ENCODE results near the gene CCDC51.
"Not testable (repeated sequence)": the region's sequence is repeated elsewhere in the genome, so short reads cannot be mapped to it uniquely, and the experiment has no call there.

CCDC51 gene

DNA sequence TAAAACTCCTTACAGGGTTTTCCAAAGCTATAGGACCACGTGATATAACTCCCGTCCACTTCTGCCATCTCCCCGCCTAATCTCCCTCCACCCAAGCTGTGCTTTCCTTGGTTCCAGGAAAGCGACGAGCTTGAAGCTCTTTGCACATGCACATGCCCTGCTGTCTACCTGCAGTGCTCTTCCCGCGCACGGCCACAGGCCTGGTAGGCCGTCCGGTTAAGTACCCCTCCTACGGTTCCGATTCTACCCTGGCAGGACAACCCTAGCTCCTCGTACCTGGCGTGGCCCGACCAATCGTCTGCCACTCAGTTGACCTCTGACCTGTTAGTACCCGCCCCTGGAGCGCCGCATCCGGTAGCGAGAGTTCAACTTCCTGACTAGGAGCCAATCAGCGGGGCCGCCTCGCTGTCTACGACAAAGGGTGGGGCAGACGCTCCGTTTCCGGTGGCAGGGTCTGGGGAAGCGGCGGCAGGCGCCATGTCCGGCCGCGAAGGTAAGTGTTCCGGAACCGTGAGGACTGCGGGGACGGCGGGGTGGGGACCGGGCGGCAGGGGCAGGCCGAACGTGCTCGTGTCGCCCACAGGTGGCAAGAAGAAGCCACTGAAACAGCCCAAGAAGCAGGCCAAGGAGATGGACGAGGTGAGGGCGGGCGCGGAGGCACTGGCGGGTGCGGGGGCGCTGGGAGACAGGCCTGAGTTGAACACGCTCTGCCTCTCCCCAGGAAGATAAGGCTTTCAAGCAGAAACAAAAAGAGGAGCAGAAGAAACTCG, at the start of gene CCDC51, which contains the start of gene TMA7:
Gene CCDC51, minus strand, starts transcription at position 300 of the 770 bp plus-strand sequence. CDS start 4,991 bp downstream, outside the sequence.
Gene TMA7, plus strand, starts transcription at position 438 of the 770 bp plus-strand sequence. Its CDS starts 40 bp downstream, at position 478.
- peak; percentile 97 for DNase-seq

DNA sequence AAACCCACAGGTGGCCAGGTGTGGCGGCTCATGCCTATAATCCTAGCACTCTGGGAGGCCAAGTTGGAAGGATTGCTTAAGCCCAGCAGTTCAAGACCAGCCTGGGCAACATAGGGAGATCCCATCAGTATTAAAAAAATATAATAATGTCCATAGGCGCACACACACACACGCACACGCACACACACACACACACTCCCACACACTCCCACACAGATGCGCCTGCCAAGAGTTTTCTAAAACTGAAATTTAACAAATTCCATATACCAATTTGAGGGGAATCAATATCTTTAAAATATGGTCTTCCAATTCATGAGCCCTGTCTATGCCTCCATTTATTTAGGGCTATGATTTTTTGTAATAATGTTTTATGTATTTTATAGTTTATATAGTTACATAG, 47.0 kb upstream of the CCDC51 start:
- no peak for DNase-seq

DNA sequence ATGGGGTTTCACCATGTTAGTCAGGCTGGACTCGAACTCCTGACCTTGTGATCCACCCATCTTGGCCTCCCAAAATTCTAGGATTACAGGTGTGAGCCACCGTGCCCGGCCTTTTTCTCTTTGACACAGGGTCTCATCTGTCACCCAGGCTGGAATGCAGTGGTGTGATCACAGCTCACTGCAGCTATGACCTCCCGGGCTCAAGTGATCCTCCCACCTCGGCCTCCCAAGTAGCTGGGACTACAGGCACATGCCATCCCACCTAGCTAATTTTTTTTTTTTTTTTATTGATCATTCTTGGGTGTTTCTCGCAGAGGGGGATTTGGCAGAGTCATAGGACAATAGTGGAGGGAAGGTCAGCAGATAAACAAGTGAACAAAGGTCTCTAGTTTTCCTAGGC, 42.9 kb upstream of the CCDC51 start:
- not testable (repeated sequence) for DNase-seq

DNA sequence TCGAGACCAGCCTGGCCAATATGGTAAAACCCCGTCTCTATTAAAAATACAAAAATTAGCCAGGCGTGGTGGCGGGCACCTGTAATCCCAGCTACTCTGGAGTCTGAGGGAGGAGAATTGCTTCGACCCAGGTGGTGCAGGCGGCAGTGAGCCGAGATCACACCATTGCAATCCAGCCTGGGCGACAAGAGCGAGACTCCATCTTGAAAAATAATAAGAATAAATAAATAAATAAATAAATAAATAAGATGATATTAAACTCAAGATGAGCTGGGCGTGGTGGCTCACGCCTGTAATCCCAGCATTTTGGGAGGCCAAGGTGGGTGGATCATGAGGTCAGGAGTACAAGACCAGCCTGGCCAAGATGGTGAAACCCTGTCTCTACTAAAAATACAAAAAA, 41.0 kb upstream of the CCDC51 start:
- DNase-seq: not testable (repeated sequence)

DNA sequence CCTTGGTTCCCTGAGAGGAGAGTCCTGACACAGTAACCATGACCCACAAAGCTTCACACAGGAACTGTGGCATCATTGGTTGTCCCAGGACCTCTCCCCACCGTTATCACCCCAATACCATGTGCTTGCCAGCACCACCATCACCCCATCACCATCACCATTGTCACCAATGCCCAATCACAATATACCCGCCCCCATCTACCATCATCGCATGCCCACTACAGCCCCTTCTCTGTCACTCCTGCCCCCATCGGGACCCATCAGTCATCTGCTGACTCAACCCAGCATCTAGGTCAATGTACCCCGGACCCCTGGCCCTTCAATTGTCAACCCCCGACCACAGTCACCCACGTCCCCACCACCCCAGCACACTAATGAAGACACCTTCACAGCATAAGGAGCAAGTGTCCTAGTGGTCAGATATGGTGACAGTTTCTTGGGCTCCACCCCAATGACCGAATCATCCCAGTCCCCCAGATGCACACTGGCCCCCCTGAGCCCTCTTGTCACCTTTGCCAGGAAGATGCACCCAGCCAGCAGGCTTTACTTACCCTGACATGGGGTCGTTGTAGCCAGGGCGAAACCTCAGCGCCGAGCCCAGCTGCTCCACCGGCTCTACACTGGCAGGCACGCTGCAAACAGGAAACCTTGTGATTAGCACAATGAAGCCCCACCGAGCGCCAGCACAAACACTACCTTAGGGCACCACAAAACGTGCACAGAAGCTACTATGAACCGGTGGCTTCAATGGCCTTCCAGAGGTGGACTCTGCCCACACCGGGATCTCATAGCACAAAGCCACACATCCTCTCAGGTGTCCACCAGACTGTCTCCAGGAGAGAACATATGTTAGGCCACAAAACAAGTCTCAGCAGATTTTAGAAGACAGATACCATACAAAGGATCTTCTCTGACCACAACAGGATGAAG, 39.0 kb upstream of the CCDC51 start:
- DNase-seq: peak; percentile 63

GRCh38 chr3:48477959-48478520, 38.1 kb upstream of the CCDC51 start:
- DNase-seq: no peak

DNA sequence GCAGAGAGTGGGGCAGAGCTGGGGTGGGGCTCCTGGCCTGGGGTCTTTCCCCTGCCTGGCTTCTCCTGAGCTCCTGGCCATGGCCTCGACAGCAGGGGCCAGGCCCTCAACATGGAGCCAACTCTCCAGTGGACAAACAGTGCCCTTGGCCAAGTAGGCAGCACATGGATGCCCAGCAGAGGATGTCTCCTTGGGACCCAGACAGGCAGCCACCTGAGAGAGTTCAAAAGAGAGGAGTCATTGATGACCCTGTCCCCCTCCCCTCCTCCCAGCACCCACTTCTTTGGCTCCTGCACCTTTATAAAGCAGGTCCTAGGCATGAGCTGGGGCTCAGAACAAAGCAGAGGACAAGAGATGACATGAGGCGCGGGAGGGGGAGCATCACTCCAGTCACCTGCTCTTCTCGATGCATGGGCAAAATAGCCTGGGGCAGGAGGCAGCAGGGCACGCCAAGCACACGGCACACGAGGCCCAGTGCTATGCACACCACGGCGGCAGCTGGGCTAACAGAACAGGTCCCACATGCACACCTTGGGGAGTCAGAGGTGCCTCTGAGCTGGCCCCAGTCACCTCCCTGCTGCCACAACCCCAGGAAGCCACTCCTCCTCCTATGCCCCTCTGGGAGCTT, 36.6 kb upstream of the CCDC51 start:
- DNase-seq: no peak

DNA sequence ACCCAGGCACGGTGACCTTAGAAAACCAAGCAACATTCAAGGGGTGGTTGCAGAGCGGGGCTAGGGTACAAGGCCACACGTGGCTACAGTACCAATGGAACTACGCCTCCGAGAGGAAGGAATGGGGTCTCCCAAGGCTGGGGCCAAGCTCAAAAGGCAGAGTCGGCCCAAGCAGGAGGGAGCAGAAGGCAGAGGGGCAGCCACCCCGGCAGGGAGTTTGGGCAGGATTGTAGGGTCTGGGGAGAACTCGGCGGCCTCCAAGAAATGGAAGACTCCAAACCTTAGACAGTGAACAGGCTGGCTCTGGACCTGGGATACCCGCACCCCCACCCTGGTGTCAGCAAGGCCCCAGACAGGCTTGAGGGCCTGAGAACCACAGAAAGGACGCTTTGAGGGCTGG, 35.3 kb upstream of the CCDC51 start:
- DNase-seq: no peak

GRCh38 chr3:48474619-48475018, 34.7 kb upstream of the CCDC51 start:
- DNase-seq: no peak

DNA sequence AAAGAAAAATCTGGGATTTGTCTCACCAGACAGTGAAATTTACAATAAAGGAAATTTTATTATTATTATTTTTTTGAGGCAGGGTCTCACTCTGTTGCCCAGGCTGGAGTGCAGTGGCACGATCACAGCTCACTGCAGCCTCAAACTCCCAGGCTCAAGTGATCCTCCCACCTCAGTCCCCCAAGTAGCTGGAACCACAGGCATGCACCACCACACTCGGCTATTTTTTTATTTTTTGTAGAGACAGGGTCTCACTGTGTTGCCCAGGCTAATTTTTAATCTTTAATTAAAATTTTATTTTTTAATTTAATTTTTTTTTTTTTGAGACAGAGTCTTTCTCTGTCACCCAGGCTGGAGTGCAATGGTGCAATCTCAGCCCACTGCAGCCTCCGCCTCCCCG, 34.1 kb upstream of the CCDC51 start:
- DNase-seq: not testable (repeated sequence)

DNA sequence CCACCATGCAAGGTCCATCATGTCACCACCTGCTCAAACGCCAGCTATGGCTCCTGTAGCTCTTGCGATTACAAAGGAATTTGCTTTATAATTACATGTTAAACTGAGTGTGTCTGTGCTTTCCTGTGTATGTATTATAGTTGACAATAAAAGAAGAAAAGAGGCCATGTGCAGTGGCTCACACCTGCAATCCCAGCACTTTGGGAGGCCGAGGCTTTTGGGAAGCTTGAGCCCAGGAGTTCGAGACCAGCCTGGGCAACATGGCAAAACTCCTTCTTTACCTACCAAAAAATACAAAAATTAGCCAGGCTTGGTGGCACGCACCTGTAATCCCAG, 33.7 kb upstream of the CCDC51 start:
- DNase-seq: no peak

DNA sequence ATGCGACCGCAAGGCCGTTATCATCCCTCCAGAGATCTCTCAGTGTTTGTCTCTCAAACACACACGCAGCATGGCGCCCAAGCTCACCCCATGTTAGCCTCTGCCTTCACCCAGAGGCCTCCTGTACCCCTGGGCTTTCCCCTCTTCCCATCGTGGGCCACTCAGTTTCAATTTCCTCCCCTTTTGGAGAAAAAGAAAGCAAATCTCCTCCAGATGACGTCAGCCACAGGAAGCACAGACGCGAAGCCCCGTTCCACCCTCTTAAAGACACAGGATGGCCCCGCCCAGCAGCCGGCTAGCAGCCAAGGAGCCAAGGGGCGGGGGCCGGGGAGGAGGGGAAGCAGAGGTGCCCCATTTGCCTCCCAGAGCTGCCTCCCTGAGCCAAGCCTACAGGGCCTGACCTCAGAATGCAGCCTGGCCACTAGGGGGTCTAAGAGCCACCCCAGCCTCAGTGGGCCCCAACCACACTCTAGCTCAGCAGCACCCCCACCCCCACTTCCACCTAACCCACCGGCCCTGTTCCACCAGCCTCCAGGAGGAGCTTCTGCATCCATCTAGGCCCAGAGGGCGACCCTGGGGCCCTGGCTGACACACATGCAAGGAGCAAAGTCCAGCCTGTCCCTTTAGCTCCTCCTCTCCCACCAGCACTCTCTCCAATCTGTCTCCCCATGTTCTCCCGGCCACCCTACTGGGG, 33.2 kb upstream of the CCDC51 start:
- DNase-seq: peak; percentile 90

DNA sequence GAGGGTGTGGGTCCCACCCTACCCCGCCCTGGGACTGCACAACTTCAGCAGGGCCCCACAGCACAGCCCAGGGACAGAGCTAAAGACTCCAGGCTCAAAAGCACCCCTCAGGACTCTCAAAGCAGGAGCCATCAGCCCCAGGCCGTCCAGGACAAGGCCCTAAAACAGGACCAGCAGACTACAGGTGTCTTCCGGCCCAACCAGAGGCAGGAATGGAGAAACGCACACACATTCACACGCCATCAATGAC, 32.7 kb upstream of the CCDC51 start:
- no peak for DNase-seq

GRCh38 chr3:48470286-48470685, 30.4 kb upstream of the CCDC51 start:
- DNase-seq: no peak

DNA sequence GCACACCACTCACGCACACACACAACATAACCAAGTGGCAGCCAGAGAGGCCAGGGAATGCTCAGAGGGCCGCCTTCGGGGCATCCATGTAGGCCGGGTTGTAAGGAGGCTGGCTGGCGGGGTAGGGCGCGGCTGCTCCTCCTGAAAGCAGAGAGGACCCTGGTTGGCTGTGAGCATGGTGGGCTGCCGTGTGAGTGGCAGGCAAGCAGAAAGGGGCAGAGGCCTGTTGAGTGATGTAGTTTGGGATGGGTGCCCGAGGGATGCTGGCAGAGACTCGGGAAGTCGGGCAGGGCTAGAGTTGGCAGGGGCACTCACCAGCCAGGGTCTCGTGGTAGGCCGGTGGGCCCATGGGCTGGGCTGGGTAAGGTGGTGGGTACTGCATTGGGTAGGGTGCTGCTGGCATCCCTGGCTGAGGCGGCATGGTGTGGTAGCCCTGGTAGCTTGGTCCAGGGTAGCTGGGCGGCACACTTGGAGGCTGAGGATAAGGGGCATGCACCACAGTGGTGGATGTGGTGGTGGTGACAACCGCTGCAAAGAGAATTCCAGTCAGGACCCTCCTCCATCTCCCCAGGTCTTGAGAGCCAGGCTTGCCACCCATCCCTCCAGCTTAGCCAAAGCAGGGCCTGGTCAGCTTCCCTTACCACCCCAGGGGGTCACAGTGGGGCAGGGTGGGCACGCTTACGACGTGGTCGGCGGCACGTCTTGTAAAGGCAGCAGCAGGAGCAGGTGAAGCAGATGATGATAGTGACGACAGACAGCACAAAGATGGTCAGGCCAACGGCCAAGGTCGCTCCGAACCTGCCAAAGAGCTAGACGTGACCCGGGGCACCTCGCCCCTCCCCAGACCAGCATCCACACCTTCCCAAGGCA, 29.4 kb upstream of the CCDC51 start:
- DNase-seq: no peak

- no peak for DNase-seq
Observed at GRCh38 chr3:48468329-48468731, 28.4 kb upstream of the CCDC51 start.

DNA sequence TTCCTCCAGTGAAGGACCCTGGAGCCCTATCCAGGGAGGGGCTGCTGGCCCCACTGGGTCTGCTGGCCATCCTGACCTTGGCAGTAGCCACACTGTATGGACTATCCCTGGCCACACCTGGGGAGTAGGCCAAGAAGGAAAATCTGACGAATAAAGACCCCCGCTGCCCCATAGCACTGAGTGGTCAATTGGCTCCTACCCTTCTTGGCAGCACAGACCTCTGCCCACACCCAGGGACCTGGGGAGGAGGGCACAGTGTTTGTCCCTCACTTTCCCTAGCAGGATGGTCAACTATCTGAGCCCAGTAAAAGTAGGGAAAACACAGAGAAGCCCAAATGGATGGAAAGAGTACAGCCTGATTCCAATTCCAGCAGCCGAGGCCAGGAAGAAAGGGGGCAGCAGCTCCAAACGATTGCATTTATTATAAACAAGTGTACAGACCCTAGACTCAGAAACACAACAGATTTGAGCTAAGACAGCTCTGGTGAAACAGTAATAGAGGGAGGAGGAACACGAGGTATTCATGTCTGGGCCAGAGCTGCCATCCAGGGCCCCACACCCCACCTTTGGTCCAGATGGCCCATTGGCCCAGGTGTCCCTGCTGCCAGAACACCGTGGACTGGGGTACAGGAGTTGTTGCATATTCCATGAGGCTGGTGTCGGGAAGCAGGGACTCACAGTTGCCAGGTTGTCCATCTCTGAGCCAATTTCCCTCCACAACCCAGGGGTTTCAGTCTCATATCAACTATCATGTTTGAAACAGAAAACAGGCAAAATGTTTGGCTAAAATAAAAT, 27.8 kb upstream of the CCDC51 start:
- DNase-seq: no peak

GRCh38 chr3:48467110-48467454, 27.2 kb upstream of the CCDC51 start:
- DNase-seq: no peak

DNA sequence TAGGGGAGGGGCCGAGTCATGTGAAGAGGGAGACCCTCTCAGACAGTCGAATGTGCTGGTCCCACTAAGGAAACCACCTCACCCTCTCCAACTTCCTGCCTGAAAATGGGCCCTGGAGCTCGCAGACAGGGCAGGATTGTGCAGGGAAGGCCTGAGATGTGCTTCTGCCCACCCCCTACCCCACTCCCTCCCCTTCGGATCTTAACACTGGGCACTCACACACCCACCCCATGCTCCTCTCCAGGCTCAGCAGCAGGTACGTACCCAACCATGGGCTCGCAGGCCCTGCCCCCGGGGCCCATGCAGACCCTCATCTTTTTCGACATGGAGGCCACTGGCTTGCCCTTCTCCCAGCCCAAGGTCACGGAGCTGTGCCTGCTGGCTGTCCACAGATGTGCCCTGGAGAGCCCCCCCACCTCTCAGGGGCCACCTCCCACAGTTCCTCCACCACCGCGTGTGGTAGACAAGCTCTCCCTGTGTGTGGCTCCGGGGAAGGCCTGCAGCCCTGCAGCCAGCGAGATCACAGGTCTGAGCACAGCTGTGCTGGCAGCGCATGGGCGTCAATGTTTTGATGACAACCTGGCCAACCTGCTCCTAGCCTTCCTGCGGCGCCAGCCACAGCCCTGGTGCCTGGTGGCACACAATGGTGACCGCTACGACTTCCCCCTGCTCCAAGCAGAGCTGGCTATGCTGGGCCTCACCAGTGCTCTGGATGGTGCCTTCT, 26.6 kb upstream of the CCDC51 start:
- peak; percentile 45 for DNase-seq
